ENCODE measurements around the gene KIAA1549. TPM values are rescaled to one million over a fixed set of nuclear protein-coding genes. Genes with fewer than 3 reads are reported as not detected.

KIAA1549 gene
- total and polyA plus RNA-seq, 2 of the 4 experiments (the other 2 are of a cell fraction), result 1.3 to 3.3 TPM

DNA sequence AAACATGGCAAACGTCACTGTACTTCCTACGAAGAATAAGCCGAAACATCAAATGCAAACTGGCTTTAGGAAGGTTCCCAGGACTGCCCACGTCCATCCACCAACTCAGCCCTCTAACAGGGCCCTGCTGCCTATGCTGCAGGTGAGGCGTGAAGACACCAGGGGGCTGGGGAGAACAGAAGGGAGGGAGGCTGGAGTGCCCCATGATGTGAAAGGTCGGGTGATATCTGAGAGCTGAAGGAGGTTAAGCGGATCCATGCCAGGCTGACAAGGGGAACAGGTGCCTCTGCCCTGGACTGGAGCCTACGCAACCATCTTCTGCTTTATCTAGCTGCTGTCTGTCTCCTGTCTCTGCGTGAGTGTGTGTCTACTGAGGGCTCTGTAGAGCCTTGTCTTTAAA is 143.0 kb downstream of the KIAA1549 start:
- no peaks in the 10 kb centered on the region for H3K79me1 ChIP-seq (ENCODE audit: low read depth in 1 of 2, low read length in 2 of 2)
- H3K4me3 ChIP-seq (ENCODE audit: insufficient read depth, low read depth, low read length), result no peak overlapping the region
- no peak overlapping the region for H2AK9ac ChIP-seq (replicated peaks; ENCODE audit: low read depth, low read length, poor library complexity)
- H4K91ac ChIP-seq (ENCODE audit: insufficient read depth, low read depth, low read length), result no peak overlapping the region
- H3K9ac ChIP-seq (ENCODE audit: low read depth, low read length), result no peak overlapping the region
- H3K18ac ChIP-seq (ENCODE audit: low read depth, low read length), result no peak overlapping the region
- H3K27ac ChIP-seq (ENCODE audit: insufficient read depth, low read length), result no peak overlapping the region
- dilution Hi-C loops (cut with HindIII; ENCODE audit: low sequenced_read_pairs, unreplicated experiment) (no loop called here), in situ Hi-C loops (cut with MboI; ENCODE audit: low sequenced_read_pairs) (no loop called here), intact Hi-C loops (cut with micrococcal nuclease) (no loop called here)
- BruUV-seq (replicated peaks), result no TSS peak
- no peaks in the 10 kb centered on the region for H4K20me1 ChIP-seq (ENCODE audit: insufficient read depth, low read length)
- ChIA-PET CTCF (interaction anchor here (0.6 kb wide), 1 partner anchor 240 kb away, joined by 3 read pairs; no protein-coding TSS in a partner anchor), POLR2A (ENCODE audit: unreplicated experiment) (no interaction called here)
- H2BK15ac ChIP-seq (ENCODE audit: low read depth, low read length), result no peak overlapping the region
- no peaks in the 10 kb centered on the region for H3K27me3 ChIP-seq (ENCODE audit: control insufficient read depth, insufficient read depth, low read length)
- H3K4me2 ChIP-seq (ENCODE audit: low read depth, low read length), result no peak overlapping the region
- no peak overlapping the region for H3K4ac ChIP-seq (ENCODE audit: low read depth, low read length)
- no peaks in the 10 kb centered on the region for H3K36me3 ChIP-seq (ENCODE audit: control insufficient read depth, insufficient read depth, low read length)
- H2AK5ac ChIP-seq (ENCODE audit: low read depth, low read length), result no peak overlapping the region
- no peak overlapping the region for H4K5ac ChIP-seq (ENCODE audit: low read depth, low read length)
- WGBS, 2 experiments (ENCODE audit: extremely low coverage in 2 of 2, insufficient read length in 1 of 2), result no CpG with 5 or more reads among the region's 9 CpGs
- 0 out of 2 replicates have a peak, but pooled peaks cover 3% of the 10 kb centered on the region for H3K9me1 ChIP-seq (ENCODE audit: insufficient read depth, low read length)
- 0 out of 2 replicates have a peak, but pooled peaks cover 2% of the 10 kb centered on the region for H3K4me1 ChIP-seq (ENCODE audit: control insufficient read depth, insufficient read depth, low read length)
- H3K23ac ChIP-seq (ENCODE audit: low read depth, low read length), result no peak overlapping the region
- no peak overlapping the region for H2AFZ ChIP-seq (replicated peaks; ENCODE audit: low read length, poor library complexity)
- ATAC-seq (ENCODE audit: low read depth) (no peak), DNase-seq (no peak)
- no peaks in the 10 kb centered on the region for H3K9me3 ChIP-seq (ENCODE audit: control insufficient read depth, insufficient read depth, low read length)
- no peak overlapping the region for H2BK20ac ChIP-seq (ENCODE audit: low read depth, low read length)
- H4K8ac ChIP-seq (ENCODE audit: low read depth in 2 of 2, low read length in 2 of 2), result no peak overlapping the region
- TF ChIP-seq SMC3 (IDR thresholded peaks at IDR 0.05; ENCODE audit: low read depth, low read length) (no peak), RCOR1 (IDR thresholded peaks at IDR 0.05; ENCODE audit: insufficient replicate concordance, low read length) (no peak), BHLHE40 (IDR thresholded peaks at IDR 0.05; ENCODE audit: low read depth, low read length) (no peak)
- TF ChIP-seq, protein P1, sequence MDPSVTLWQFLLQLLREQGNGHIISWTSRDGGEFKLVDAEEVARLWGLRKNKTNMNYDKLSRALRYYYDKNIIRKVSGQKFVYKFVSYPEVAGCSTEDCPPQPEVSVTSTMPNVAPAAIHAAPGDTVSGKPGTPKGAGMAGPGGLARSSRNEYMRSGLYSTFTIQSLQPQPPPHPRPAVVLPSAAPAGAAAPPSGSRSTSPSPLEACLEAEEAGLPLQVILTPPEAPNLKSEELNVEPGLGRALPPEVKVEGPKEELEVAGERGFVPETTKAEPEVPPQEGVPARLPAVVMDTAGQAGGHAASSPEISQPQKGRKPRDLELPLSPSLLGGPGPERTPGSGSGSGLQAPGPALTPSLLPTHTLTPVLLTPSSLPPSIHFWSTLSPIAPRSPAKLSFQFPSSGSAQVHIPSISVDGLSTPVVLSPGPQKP (IDR thresholded peaks at IDR 0.05; ENCODE audit: borderline replicate concordance, low read depth, low read length), result no peak
- no peak overlapping the region for H3K56ac ChIP-seq (ENCODE audit: extremely low read depth, insufficient read depth, low read length)
- H2BK120ac ChIP-seq (ENCODE audit: low read depth, low read length), result no peak overlapping the region
- no peak overlapping the region for H3K14ac ChIP-seq (replicated peaks; ENCODE audit: low read depth, low read length)
- no peak overlapping the region for H2BK5ac ChIP-seq (ENCODE audit: low read depth, low read length, poor library complexity, severe bottlenecking)
